Measurements from ENCODE around the gene SECTM1.

GRCh38 chr17:82287013-82287867 lies 46.3 kb downstream of the SECTM1 start:
- TF ChIP-seq, protein P1, sequence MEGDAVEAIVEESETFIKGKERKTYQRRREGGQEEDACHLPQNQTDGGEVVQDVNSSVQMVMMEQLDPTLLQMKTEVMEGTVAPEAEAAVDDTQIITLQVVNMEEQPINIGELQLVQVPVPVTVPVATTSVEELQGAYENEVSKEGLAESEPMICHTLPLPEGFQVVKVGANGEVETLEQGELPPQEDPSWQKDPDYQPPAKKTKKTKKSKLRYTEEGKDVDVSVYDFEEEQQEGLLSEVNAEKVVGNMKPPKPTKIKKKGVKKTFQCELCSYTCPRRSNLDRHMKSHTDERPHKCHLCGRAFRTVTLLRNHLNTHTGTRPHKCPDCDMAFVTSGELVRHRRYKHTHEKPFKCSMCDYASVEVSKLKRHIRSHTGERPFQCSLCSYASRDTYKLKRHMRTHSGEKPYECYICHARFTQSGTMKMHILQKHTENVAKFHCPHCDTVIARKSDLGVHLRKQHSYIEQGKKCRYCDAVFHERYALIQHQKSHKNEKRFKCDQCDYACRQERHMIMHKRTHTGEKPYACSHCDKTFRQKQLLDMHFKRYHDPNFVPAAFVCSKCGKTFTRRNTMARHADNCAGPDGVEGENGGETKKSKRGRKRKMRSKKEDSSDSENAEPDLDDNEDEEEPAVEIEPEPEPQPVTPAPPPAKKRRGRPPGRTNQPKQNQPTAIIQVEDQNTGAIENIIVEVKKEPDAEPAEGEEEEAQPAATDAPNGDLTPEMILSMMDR (IDR thresholded peaks at IDR 0.05; ENCODE audit: poor library complexity), result no peak
- TF ChIP-seq EZH2 (IDR thresholded peaks at IDR 0.05; ENCODE audit: borderline replicate concordance) (no peak), EZH2phosphoT487 (IDR thresholded peaks at IDR 0.05; ENCODE audit: low read depth, severe bottlenecking, unreplicated experiment) (no peak)

All from hepatocyte (in vitro differentiated cells).